ENCODE data around the gene WNK2.
"Not testable (repeated sequence)": the region's sequence is repeated elsewhere in the genome, so short reads cannot be mapped to it uniquely, and the experiment has no call there.

Gene WNK2

DNA sequence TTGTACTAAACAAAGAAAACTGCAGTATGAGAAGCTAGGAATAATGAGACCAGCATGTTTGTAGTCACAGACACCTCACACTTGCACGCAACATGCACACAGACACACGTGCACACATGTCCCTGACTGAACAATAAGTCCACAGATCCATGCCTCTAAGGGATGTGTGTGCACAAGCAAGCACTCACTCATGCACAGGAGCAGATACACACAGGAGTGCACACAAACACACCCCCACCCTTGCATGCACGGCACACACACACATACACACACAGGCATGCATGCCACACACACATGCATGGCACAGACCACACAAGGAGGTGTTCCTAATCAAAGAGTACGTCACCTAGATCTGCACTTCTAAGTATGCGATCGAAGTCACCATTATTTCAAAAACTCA is 156.2 kb downstream of the WNK2 start:
- DNase-seq (ENCODE audit: low spot score) = no peak
- POLR2A ChIA-PET (ENCODE audit: low non-redundant PET) = no interaction called here

GRCh38 chr9:93341820-93342219 is 157.9 kb downstream of the WNK2 start:
- H3K27ac ChIP-seq; DNase-seq (ENCODE audit: low spot score): not testable (repeated sequence)
- ChIA-PET POLR2A (ENCODE audit: low non-redundant PET) (interaction anchor here (0.7 kb wide), 1 partner anchor 446 kb away, joined by 5 read pairs; no protein-coding TSS in a partner anchor), CTCF (interaction anchor here (0.8 to 1.0 kb wide), 2 partner anchors 11 to 12 kb away, joined by 3 to 4 read pairs; no protein-coding TSS in a partner anchor)

More for the DNA sequence above, 156.2 kb downstream of the WNK2 start:
- CTCF ChIA-PET = no interaction called here
- no peak for TF ChIP-seq CTCF (conservative IDR thresholded peaks at IDR 0.05; ENCODE audit: low read depth)
- H3K27ac ChIP-seq = no peak overlapping the region

DNA sequence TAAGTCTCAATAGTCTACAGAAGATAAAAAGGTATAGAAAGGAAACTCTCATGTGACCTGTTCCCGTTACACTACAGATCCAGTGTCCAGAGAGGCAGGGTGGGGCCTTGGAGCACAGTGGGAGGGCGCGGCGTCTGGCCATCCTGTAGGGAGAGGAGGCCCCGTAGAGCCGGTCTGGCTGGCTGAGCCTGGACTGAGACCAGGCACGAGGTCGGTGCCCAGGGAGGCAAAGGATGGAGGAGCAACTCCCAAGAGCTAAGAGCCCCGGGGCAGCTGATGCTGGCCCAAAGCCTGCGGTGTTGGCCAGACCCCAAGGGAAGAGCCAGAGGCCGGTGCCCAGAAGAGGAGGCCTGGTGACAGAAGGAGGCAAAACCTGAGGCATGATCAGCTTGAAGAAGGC is 158.5 kb downstream of the WNK2 start:
- not testable (repeated sequence) for H3K27ac ChIP-seq; DNase-seq (ENCODE audit: low spot score)
- POLR2A ChIA-PET (ENCODE audit: low non-redundant PET) = interaction anchor here (0.7 kb wide), 1 partner anchor 445 kb away, joined by 5 read pairs; no protein-coding TSS in a partner anchor
- CTCF ChIA-PET = interaction anchor here (0.7 to 1.0 kb wide), 3 partner anchors 11 to 1455 kb away, joined by 3 to 4 read pairs (median 3); no protein-coding TSS in a partner anchor

DNA sequence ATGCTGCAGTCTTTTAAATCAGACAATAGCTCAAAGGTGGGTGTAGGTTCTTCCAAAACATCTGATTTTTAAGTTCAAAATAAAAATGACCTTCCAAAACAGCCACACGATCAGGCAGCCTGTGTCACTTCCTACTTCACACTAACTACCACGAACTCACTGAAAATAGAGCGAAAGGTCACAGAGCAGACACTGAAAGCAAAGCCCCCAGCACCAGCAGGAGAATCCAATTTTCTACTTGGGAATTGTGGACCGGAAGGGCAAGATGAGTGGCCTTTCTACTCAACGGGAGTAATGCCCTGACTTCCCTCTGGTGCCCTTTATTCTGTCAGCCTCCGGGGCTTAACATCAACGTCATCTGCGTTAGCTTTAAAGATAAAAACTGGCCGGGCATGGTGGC is 159.7 kb downstream of the WNK2 start:
- DNase-seq (ENCODE audit: low spot score) = no peak
- CTCF ChIA-PET = interaction anchor here (0.6 kb wide), 1 partner anchor 555 kb away, joined by 3 read pairs; no protein-coding TSS in a partner anchor
- H3K27ac ChIP-seq = no peak overlapping the region
- no peak for TF ChIP-seq CTCF (conservative IDR thresholded peaks at IDR 0.05; ENCODE audit: low read depth)
- POLR2A ChIA-PET (ENCODE audit: low non-redundant PET) = no interaction called here

DNA sequence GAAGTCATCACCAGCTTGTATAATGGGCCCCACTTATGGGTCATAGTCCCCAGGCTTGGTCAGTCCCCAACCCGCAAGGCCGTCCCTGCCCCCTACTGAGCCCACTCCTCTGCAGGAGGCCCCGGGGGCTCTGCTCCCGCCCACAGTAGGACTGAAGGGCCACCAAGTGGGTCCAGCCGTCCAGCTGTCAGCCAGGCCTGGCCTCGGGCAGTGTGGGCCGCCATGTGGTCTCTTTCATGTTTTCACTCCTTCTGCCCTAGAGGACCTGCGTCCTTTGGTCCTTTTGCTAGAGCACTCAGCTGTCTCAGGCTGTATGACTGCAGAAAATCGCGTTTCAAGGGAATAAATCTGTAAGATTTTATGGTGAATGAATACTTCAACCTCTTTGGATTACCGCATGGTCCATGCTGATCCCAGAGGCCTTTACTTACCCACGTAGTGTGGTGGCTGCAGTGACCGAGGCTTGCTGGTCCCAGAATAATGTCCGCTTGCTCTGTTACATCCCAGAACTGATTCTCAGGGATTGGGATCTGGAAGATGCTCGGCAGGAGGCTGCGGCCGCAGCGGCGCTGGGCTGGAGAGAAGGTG is 161.8 kb downstream of the WNK2 start:
- no peak overlapping the region for H3K27ac ChIP-seq
- DNase-seq (ENCODE audit: low spot score) = no peak
- CTCF ChIA-PET = no interaction called here
- TF ChIP-seq CTCF (conservative IDR thresholded peaks at IDR 0.05; ENCODE audit: low read depth) = no peak
- POLR2A ChIA-PET (ENCODE audit: low non-redundant PET) = interaction anchor here (0.7 kb wide), 1 partner anchor 42 kb away, joined by 6 read pairs; no protein-coding TSS in a partner anchor

GRCh38 chr9:93346231-93347112 is 162.5 kb downstream of the WNK2 start:
- CTCF ChIA-PET = no interaction called here
- no peak overlapping the region for H3K27ac ChIP-seq
- POLR2A ChIA-PET (ENCODE audit: low non-redundant PET) = no interaction called here
- no peak for DNase-seq (ENCODE audit: low spot score)
- no peak for TF ChIP-seq CTCF (conservative IDR thresholded peaks at IDR 0.05; ENCODE audit: low read depth)

DNA sequence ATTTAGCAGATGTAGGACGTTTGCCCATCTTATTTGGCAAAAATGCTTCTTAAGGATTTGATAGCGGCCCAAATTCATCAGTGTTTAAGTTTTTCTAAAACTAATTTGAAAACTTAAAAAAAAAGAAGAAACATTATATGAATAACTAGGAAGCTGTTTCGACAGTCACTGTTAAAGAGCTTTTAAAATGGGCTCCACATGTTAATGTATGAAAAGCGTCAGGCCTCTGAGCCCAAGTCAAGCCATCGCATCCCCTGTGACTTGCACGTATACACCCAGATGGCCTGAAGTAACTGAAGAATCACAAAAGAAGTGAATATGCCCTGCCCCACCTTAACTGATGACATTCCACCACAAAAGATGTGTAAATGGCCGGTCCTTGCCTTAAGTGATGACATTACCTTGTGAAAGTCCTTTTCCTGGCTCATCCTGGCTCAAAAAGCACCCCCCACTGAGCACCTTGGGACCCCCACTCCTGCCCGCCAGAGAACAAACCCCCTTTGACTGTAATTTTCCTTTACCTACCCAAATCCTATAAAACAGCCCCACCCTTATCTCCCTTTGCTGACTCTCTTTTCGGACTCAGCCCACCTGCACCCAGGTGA is 163.5 kb downstream of the WNK2 start:
- H3K27ac ChIP-seq; CTCF ChIA-PET; POLR2A ChIA-PET (ENCODE audit: low non-redundant PET); DNase-seq (ENCODE audit: low spot score): not testable (repeated sequence)

- CTCF ChIA-PET = interaction anchor here (0.6 to 0.7 kb wide), 2 partner anchors 16 to 320 kb away, joined by 3 read pairs; no protein-coding TSS in a partner anchor
- DNase-seq (ENCODE audit: low spot score); POLR2A ChIA-PET (ENCODE audit: low non-redundant PET); H3K27ac ChIP-seq: not testable (repeated sequence)
Measured at GRCh38 chr9:93353413-93354310, 169.7 kb downstream of the WNK2 start.

Measured in RWPE1 (cell line).